ENCODE data around the gene SCUBE2. TPM values are rescaled to one million over a fixed set of nuclear protein-coding genes. Genes with fewer than 3 reads are reported as not detected.

SCUBE2 gene
- total RNA-seq, 3 donors from 2014 or later (not counting 1 experiment from before 2014, with no cell fraction given) = not detected

DNA sequence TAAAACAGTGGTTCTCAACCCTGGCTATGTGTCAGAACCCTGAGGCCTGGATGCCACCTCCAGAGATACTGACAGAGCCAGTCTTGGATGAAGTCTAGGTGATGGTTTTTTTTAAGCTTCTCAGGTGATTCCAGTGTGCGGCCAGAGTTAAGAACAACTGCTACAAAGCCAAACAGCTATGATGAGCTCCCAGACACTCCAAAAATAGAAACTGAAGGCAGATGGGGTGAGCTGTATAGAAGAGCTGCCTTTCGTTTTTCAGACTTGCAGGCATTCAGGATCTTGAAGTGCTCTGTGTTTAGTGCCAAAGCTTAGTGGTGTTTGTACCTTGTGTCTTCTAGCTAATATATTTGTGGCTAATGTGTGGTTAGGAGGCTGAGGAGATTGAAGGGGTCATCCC lies 14.2 kb downstream of the SCUBE2 start:
- DNase-seq = no peak
- H3K27ac ChIP-seq (ENCODE audit: low read length) = no peak overlapping the region
- H3K27me3 Mint-ChIP-seq (ENCODE audit: low read depth in 2 of 2) = peaks cover 18 to 45% of the 10 kb centered on the region in 2 donors

DNA sequence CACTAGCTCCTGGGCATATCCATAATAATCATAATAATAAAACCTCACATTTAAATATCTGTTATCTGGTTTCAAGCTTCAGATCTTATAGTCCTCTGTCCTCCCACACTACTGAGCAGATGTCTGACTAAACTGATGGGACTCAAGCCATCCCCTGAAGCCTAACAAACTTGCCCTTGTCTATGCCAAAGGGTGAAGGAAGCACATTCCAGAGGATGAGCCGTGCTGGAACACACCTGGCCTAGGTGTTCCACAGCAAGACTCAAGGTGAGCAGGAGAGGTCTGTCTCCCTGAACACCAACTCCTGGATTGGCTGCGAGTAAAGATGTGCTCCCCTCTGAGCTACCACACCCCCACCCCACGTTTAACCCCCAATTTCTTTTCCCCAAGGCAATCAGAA lies 14.7 kb downstream of the SCUBE2 start:
- no peak overlapping the region for H3K4me3 Mint-ChIP-seq
- DNase-seq (no peak), ATAC-seq (no peak)
- H3K36me3 Mint-ChIP-seq = no peaks in the 10 kb centered on the region
- Histone ChIP-seq H3K9me3 (ENCODE audit: control insufficient read depth, insufficient read depth, low read length) (no peaks in the 10 kb centered on the region), H3K36me3 (ENCODE audit: control insufficient read depth, insufficient read depth, low read length) (no peaks in the 10 kb centered on the region), H3K27ac (ENCODE audit: low read length) (no peak overlapping the region), H3K4me3 (ENCODE audit: low read length) (no peak overlapping the region), H3K4me1 (ENCODE audit: control insufficient read depth, insufficient read depth, low read length) (no peaks in the 10 kb centered on the region), H3K27me3 (ENCODE audit: control insufficient read depth, insufficient read depth, low read length) (peaks cover 2% of the 10 kb centered on the region)
- no peaks in the 10 kb centered on the region for H3K4me1 Mint-ChIP-seq
- intact Hi-C loops (cut with micrococcal nuclease) = no loop called here
- TF ChIP-seq, protein P1, sequence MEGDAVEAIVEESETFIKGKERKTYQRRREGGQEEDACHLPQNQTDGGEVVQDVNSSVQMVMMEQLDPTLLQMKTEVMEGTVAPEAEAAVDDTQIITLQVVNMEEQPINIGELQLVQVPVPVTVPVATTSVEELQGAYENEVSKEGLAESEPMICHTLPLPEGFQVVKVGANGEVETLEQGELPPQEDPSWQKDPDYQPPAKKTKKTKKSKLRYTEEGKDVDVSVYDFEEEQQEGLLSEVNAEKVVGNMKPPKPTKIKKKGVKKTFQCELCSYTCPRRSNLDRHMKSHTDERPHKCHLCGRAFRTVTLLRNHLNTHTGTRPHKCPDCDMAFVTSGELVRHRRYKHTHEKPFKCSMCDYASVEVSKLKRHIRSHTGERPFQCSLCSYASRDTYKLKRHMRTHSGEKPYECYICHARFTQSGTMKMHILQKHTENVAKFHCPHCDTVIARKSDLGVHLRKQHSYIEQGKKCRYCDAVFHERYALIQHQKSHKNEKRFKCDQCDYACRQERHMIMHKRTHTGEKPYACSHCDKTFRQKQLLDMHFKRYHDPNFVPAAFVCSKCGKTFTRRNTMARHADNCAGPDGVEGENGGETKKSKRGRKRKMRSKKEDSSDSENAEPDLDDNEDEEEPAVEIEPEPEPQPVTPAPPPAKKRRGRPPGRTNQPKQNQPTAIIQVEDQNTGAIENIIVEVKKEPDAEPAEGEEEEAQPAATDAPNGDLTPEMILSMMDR (IDR thresholded peaks at IDR 0.05) = no peak
- H3K27me3 Mint-ChIP-seq (ENCODE audit: low read depth in 2 of 2) = peaks cover 18 to 41% of the 10 kb centered on the region in 2 donors
- no peak overlapping the region for H3K27ac Mint-ChIP-seq
- 87% methylated on average over 3 of the region's 3 CpGs for WGBS (ENCODE audit: insufficient coverage)
- H3K9me3 Mint-ChIP-seq = no peaks in the 10 kb centered on the region

More for the DNA sequence above, 14.2 kb downstream of the SCUBE2 start:
- 70% methylated on average over 2 of the region's 2 CpGs for WGBS (ENCODE audit: insufficient coverage)
- intact Hi-C loops (cut with micrococcal nuclease) = no loop called here
- no peak overlapping the region for H3K4me3 Mint-ChIP-seq
- no peak overlapping the region for H3K27ac Mint-ChIP-seq
- no peaks in the 10 kb centered on the region for H3K9me3 Mint-ChIP-seq
- no peak for ATAC-seq
- Histone ChIP-seq H3K36me3 (ENCODE audit: control insufficient read depth, insufficient read depth, low read length) (no peaks in the 10 kb centered on the region), H3K4me1 (ENCODE audit: control insufficient read depth, insufficient read depth, low read length) (no peaks in the 10 kb centered on the region), H3K27me3 (ENCODE audit: control insufficient read depth, insufficient read depth, low read length) (peaks cover 2% of the 10 kb centered on the region), H3K9me3 (ENCODE audit: control insufficient read depth, insufficient read depth, low read length) (no peaks in the 10 kb centered on the region), H3K4me3 (ENCODE audit: low read length) (no peak overlapping the region)
- TF ChIP-seq, protein P1 (IDR thresholded peaks at IDR 0.05) = no peak
- H3K4me1 Mint-ChIP-seq = no peaks in the 10 kb centered on the region
- H3K36me3 Mint-ChIP-seq = no peaks in the 10 kb centered on the region

DNA sequence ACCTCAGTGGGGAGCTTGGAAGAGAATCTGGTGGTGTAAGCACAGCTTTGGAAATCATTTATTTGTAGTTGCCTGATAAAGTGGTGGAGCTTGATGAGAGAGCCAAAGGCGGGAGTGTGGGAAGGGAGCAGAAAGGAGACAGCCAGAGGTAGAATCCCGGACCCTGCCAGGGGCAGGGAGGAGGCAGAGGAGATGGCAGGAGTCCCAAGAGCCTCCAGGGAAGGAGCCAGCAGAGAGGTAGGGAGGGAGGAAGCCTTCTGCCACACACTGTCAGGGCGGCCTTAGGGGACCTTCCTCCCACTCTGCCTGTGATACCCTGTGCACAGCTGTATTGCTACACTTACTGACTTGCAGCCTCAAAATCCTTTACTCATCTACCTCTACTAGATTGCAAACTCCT lies 15.4 kb downstream of the SCUBE2 start:
- Mint-ChIP-seq H3K27ac (no peak overlapping the region), H3K27me3 (ENCODE audit: low read depth in 2 of 2) (peaks cover 15 to 47% of the 10 kb centered on the region in 2 donors), H3K36me3 (no peaks in the 10 kb centered on the region), H3K9me3 (no peaks in the 10 kb centered on the region), H3K4me1 (no peaks in the 10 kb centered on the region), H3K4me3 (no peak overlapping the region)
- ATAC-seq = no peak
- Histone ChIP-seq H3K9me3 (ENCODE audit: control insufficient read depth, insufficient read depth, low read length) (no peaks in the 10 kb centered on the region), H3K4me1 (ENCODE audit: control insufficient read depth, insufficient read depth, low read length) (no peaks in the 10 kb centered on the region), H3K4me3 (ENCODE audit: low read length) (no peak overlapping the region), H3K36me3 (ENCODE audit: control insufficient read depth, insufficient read depth, low read length) (no peaks in the 10 kb centered on the region), H3K27me3 (ENCODE audit: control insufficient read depth, insufficient read depth, low read length) (peaks cover 2% of the 10 kb centered on the region), H3K27ac (ENCODE audit: low read length) (no peak overlapping the region)
- TF ChIP-seq, protein P1 (IDR thresholded peaks at IDR 0.05) = no peak
- intact Hi-C loops (cut with micrococcal nuclease) = no loop called here
- DNase-seq = no peak
- WGBS (ENCODE audit: insufficient coverage) = 82% methylated on average over 3 of the region's 3 CpGs

DNA sequence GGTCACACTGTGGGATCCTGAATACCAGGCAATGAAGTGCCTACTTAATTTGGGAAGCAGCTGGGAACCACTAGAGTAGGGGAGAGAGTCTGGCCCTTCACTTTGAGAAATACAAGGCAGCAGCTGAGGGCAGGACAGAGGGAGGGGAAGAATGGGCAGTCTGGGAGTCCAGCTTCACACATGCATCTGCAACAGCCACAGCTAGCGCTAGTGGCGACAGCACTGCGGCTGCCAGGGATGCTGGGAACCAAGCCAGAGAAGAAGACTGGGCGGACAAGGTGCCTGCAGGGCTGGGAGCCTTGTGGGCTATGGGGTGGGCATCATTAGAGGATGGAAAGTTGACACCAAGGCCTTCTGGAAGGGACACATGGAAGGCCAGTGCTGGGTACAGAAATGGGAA lies 15.8 kb downstream of the SCUBE2 start:
- TF ChIP-seq, protein P1 (IDR thresholded peaks at IDR 0.05) = no peak
- ATAC-seq (no peak), DNase-seq (no peak)
- Histone ChIP-seq H3K27ac (ENCODE audit: low read length) (no peak overlapping the region), H3K4me3 (ENCODE audit: low read length) (no peak overlapping the region), H3K36me3 (ENCODE audit: control insufficient read depth, insufficient read depth, low read length) (no peaks in the 10 kb centered on the region), H3K4me1 (ENCODE audit: control insufficient read depth, insufficient read depth, low read length) (no peaks in the 10 kb centered on the region), H3K27me3 (ENCODE audit: control insufficient read depth, insufficient read depth, low read length) (peaks cover 2% of the 10 kb centered on the region), H3K9me3 (ENCODE audit: control insufficient read depth, insufficient read depth, low read length) (no peaks in the 10 kb centered on the region)
- intact Hi-C loops (cut with micrococcal nuclease) = no loop called here
- Mint-ChIP-seq H3K27me3 (ENCODE audit: low read depth in 2 of 2) (peaks cover 15 to 49% of the 10 kb centered on the region in 2 donors), H3K4me1 (no peaks in the 10 kb centered on the region), H3K36me3 (no peaks in the 10 kb centered on the region), H3K4me3 (no peak overlapping the region), H3K9me3 (no peaks in the 10 kb centered on the region), H3K27ac (no peak overlapping the region)
- 89% methylated on average over 4 of the region's 4 CpGs for WGBS (ENCODE audit: insufficient coverage)

Data from natural killer cell (primary cell).